Fibroblast of skin of left quadriceps (primary cell): Measurements from ENCODE around the gene CCDC110.
A peak's percentile ranks its signal among the peaks of the same experiment; 100 is the strongest.

Experiments
- DNase-seq, 2 experiments: peaks; one replicate each; pipeline ENCODE4 v3.0.0-alpha.2; 2013; ENCODE audit warnings: low read depth in 2 of 2

Gene CCDC110

DNA sequence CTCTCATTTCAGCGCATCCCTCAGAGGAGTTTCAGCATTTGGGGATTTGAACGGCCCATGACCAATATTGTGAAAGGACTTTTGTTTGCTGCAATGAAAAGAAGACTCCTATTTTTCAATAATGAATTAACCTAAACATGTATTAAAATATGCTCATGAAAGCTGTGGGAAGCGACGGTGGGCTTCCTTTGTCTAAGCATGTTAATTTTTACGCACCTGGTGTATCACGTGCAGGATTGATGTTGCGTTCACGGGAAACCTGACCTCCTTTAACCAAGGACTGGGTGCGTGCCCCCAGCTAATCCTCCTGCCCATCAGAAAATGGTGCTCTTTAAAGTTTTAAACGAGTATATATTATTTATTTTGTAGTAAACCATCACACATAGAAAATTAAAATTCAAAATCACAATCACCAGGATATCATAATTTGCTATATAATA, 590 bp upstream of the CCDC110 start:
- DNase-seq = no peak

DNA sequence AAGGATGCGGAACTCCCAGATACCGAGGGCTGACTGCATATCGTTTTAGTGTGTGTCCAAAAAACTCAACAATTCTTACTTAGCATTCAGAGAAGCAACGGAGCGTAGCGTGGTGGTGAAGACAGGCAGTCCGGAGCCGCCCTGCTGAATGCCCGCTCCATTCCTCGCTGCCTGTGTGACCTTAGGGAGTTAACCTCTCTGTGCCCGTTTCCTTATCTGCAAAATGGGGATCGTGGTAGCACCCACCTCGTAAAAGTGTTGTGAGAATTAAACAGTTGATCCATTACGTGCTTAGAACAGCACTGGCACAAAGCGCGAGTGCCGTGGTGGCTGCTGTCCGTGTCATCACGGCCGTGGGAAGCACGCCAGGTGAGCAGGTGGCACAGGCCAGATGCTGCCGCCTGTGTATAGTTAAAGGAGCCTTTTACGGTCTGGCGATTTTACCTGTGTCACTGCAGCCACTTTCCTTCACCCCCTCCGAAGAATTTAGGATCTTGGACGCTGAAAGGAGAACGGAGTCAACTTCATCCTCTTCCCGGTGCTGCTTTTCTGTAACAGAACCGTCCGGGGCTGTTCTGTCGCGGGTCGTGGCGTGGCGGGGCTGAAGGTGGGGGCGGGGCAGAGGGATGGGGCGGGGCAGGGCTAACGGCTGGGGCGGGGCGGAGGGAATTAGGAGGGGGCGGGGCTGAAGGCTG, 885 bp downstream of the CCDC110 start:
- DNase-seq = no peak

- DNase-seq = no peak
Observed at GRCh38 chr4:185469580-185470154, 1.9 kb downstream of the CCDC110 start.

- no peak for DNase-seq
Observed at GRCh38 chr4:185468999-185469398, 2.5 kb downstream of the CCDC110 start.

- DNase-seq = no peak
Observed at GRCh38 chr4:185467991-185468390, 3.5 kb downstream of the CCDC110 start.

DNA sequence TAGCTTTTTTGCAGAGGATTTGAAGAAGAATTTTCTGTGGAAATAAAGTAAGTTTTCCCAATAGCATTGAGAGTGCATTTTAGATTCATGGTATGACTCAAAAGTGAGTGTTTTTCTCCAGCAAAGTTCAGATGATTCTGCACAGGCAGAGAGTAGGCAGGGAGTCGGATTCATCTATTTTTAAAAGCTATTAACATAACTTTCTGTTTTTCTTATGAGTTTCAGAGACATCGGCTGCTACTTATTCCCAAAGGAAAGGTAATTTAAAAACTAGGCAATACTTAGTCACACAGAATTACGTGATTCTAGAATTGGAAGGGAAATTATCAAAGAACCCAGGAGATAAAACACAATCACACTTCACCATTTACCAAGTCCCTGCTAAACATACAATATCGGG, 4.4 kb downstream of the CCDC110 start:
- DNase-seq = no peak

GRCh38 chr4:185465707-185466106, 5.8 kb downstream of the CCDC110 start:
- no peak for DNase-seq

DNA sequence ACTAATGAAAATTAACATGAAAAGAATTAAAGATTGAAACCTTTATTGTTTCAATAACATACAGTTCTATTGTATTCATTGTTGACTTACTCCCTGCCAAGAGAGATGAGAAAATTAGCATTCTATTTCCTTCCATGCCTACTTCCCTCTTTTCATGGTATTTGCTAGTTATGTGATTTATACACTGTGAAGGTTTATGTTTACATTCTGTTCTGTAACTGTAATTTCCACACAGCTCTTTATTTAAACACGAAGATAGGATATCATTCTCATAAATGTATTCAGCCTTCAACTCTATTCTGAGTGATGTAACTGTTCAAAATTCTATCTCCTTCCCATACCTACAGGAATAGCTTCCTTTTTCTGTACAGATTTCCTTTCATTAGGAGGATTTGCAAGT, 6.6 kb downstream of the CCDC110 start:
- DNase-seq = no peak

- DNase-seq = no peak
Observed at GRCh38 chr4:185464183-185464582, 7.3 kb downstream of the CCDC110 start.

DNA sequence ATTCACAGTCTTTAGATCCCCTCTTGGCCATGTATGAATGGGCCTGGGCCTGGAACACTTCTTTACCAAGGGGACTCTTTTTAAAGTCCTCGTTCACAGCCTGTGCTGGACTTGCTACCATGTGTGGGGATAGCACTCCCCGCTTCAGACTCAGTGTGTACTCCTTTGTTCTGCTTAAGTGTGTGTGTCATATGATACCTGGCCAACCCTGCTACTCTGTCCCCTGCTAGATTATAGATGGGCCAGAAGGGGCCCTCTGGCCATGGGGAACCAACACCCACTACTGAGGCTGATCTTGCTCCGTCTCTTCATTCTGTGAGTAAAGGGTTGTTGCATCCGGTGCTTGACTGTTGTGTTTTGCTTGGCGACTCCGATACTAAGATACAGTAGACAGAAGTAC, 8.0 kb downstream of the CCDC110 start:
- DNase-seq = no peak

DNA sequence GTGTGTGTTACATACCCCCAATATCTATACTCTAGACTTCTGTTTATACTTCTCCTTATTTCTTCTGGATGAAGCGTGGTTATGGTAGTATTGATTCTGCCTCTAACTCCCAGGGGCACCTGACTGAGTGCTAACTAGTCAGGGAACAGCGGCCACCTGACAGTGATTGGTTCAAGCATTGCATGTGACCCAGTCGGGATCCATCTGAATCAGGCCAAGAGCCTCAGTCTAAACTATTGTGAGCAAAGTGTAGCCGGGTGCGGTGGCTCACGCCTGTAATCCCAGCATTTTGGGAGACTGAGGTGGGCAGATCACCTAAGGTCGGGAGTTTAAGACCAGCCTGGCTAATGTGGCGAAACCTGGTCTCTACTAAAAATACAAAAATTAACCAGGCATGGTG, 10.0 kb downstream of the CCDC110 start:
- no peak for DNase-seq

DNA sequence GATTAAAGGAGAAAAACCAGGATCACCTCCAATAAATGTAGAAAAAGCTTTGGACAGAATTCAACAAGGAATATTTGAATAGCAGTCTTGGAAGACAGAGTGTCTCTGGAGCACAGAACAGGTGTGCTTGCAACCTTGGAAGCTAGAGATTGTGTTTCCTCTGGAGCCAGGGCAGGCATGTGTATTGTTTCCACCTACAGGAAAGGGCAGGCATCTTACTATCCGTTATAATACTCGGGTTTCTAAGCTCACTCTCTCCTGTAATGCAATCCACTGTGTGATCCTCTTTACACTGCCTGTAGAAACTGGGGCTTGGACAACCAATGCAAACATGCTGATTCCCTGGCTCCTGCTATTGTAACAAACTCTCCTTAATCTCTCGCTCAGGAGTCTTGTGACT, 14.4 kb downstream of the CCDC110 start:
- no peak for DNase-seq

DNA sequence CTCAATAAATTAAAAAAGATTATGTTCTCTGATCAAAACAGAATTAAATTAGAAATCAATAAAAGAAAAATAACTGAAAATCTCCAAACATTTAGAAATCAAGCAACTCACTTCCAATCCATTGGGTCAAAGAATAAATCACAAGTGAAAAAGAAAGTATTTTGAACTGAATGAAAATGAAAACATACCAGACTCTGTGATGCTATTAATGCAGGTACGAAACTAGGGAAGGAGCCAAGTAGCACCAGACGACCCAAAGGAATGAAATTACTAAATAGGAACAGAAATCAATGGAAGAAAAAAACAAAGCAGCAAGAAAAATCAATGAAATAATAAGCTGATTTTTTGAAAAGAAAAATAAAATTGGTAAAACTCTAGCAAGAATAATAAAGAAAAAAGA, 15.4 kb downstream of the CCDC110 start:
- DNase-seq = no peak

DNA sequence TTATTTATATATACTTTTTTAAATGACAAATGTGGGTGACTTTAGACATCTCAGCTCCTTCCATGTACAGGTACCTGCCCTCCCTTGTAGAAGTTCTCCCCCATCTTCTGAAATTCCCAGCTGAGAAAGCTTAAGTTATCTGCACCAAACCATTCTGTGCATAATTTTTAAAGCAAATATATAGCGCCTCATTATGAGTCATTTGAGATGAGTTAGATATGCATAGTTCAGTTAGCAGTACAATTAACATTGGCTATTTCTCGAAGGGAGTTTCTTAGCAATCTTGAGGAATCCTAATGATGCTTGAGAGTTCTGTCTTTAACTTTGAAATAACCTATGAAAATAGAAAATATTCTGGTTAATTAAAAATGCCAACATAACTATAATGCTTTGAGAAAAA, 26.3 kb downstream of the CCDC110 start:
- DNase-seq = no peak

DNA sequence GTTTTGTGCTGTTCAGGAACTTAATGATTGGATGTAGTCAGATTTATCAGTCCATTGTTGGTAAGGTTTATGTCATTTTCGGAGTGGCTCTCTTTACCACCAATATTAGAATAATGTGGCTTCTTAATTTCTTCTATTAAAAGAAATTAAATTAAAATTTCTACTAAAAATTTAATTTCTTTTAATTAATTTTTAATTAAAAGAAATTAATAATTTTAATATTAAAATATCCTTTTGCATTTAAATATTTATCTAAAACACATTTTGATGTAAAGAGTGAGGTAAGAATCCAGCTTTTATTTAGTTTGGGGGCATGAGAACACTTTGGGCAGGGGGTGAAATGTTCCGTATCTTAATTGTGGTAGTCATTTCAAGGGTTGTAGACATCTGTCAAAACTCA, 30.1 kb downstream of the CCDC110 start:
- DNase-seq = no peak

GRCh38 chr4:185437809-185438208, 33.7 kb downstream of the CCDC110 start:
- DNase-seq = no peak

GRCh38 chr4:185435466-185435865, 36.1 kb downstream of the CCDC110 start:
- no peak for DNase-seq

DNA sequence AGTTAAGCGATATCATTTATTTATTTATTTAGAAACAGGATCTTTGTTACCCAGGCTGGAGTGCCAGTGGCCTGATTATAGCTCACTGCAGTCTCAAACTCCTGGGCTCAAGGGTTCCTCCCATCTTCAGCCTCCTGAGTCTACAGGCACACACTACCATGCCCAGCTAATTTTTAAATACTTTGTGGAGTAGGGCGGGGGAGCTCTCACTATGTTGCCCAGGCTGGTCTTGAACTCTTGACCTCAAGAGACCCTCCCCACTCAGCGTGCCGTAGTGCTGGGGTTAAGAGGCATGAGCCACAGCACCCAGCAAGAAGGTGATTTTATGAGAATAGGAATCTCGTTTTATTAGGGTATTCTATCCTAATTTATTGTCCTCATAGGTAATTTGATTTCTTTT, 41.9 kb downstream of the CCDC110 start:
- DNase-seq = no peak

- DNase-seq = no peak
Observed at GRCh38 chr4:185426960-185427688, 44.4 kb downstream of the CCDC110 start.

GRCh38 chr4:185425647-185426352, 45.7 kb downstream of the CCDC110 start, which contains the start of gene UFSP2:
UFSP2 (minus strand) TSS chr4:185425964; CDS start chr4:185425868, 96 bp downstream.
- DNase-seq = peak; percentile 78 to 81

- peak; percentile 3 to 13 for DNase-seq
Observed at GRCh38 chr4:185424905-185425646, 46.5 kb downstream of the CCDC110 start.
